GM19025 (cell line): ENCODE measurements around the gene PROSER2.

Experiments used
- ATAC-seq: cut with Tn5 transposase; IDR thresholded peaks from one replicate; pipeline ENCODE4 v1.9.1; 2021; ENCODE audit warnings: mild to moderate bottlenecking, low read depth, moderate library complexity; ENCODE audit not compliant: unreplicated experiment

Gene PROSER2

DNA sequence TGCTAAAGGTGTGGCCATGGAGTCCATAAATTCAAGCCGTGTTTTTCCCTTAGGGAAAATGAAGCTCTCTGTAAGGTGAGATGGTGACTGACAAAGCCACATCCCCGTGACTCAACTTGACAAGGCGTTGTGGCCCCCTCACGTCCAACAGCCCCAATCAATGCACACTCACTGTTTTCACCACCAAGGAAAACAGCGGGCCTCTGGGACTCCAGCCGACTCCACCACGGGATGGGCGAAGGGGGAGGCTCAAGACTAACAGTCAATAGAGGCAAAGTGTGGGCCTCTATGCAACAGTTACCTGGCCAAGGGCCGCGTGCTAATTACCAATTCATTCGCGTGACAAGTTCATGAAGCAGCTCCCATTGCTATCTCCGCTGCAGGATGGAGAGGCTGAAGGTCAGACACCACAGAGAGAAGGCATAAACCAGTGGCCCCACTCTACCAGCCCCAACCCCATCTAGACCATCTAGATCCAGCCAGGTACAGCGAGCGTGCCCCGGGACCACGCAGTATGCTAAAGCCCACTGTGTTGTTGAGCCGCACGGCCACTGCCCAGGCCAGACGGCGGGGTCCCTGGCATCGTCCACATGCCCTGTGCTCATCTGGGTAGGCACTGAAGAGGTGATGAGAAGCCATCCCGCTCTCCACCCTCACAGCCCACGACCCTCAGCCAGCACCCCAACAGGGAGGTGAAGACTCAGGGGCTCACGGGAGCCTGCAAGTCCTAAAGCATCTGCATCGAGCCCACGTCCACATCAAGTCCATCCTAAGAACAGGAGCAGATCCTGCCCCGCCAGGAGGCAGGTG is 76.1 kb downstream of the PROSER2 start:
- no peak for ATAC-seq

DNA sequence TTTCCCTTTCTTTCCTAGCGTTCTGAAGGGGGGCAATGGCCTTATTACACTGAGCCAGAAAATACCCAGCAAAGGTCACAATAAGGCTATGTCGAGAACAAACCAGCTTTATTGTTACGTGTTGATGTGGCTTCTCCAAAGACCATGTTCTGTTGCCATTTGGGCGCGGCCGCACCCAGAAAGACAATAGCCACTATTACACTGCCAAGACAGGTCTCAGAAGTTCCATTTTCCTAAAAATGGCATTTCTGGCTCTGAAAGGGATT is 77.8 kb downstream of the PROSER2 start:
- ATAC-seq = no peak

DNA sequence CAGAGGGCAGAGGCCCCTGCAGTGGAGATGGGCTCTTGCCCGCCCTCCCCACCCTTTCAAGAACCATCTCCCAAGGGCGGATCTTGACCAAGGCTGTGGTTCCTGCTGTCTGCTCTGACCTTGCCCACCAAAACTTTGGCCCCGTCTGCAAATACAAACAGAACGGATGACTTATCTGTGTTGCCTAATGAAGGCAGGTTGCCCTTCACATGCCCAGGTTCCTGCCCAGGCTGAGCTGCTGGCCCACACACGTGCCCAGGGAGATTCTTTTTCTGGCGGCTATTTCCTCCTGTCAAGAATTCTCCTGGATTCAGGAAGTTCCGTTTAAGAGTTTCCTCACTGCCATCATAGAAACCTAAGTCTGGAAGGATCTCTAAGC is 78.3 kb downstream of the PROSER2 start:
- ATAC-seq = no peak

DNA sequence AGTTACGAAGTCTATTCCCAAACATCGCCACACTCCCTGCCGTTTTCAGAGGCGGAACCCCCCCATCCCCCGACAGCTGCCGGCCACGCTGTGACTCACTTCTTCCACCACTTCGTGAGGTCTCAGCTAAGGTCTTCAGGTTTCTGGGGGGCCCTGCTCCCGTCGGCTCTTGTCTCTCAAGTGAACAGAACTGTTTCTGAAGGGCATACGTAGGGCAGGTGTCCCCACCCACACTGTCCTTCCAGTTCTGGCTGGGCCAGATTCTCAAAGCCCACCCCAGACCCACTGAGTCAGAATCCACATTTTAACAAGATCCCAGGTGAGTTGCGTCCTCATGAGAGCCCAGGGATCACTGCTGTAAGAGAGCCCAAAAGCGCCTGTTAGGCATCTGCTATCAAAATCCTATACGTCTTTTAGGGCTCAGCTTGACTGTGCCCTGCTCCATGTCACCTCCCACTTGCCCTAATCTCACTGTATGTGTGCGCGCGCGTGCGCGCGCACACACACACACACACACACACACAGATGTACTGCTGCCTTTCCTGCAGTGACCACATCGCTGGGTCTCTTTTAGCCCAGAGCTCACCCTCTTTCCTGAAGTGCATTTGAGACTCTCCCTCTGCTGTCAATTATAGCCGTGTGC is 78.8 kb downstream of the PROSER2 start:
- no peak for ATAC-seq

DNA sequence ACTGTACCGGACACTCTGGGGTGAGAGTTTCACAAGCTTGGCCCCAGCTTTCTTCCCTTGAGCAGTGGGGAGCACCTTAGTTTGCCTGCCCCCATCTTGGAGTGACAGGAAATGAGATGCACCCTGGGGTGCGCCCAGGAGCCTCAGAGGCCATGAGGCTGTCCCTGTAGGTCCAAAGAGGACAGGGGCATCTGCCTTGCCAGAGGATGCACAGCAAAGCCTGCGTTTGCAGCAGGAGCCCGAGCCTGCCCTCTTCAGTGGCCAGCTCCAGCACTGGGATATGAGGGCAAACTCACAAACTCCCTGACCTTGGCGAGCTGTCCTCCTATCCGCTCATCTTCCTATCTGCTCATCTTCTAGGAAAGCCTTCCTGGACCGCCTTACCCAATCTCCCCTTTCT is 79.5 kb downstream of the PROSER2 start:
- no peak for ATAC-seq

DNA sequence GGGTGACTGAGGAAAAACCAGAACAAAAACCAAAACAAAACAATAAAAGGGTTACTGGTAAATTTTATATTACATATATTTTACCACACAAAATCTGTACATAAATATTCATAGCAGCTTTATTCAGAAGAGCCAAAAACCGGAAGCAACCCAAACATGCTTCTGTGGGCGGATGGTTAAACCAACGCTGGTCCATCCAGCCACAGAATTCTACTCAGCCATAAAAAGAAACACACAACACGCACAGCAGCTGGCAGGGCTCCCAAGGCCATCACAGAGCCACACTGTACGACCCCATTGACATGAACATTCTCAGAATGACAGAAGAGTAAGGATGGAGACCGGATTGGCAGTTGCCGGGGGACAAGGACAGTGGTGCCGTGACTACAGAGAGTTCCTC is 83.6 kb downstream of the PROSER2 start:
- no peak for ATAC-seq

DNA sequence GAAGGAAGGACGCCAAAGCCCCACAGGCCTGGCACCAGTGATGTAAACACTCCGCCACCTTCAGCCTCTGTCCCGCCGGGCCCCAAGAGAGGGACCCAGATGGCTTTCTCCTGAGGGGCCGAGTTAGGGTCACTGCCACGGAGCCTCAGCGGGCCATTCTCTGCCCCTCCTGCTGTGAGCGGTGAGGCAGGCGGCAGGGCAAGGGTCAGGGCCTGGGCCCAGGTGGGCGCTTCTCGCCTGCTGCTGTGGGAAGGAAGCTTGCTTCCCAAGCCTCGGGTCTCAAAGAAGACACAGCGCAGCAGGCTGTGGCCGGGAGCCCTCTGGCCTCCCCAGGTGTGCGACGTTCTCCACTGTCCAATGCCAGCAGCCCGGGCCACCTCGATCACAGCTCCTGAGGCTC is 84.8 kb downstream of the PROSER2 start:
- ATAC-seq = no peak

DNA sequence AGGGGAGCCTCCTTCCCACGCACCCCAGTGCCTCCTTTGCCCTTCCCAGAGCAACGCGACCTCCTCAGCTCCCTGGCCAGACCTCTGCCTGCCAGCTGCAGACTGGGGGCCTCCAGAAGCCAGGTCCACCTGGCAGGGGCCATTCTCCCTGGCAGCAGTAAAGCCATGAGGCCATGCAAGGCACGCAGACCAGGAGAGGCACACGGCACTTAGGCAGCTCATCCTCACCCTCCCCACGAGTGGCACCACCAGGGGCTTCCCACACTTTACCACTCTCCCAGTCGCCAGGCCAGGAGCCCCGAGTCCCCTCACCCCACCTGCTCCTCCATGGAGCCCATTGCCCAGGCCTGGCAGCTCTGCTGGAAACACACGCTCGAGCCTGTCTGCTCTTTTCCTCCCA is 85.4 kb downstream of the PROSER2 start:
- no peak for ATAC-seq

DNA sequence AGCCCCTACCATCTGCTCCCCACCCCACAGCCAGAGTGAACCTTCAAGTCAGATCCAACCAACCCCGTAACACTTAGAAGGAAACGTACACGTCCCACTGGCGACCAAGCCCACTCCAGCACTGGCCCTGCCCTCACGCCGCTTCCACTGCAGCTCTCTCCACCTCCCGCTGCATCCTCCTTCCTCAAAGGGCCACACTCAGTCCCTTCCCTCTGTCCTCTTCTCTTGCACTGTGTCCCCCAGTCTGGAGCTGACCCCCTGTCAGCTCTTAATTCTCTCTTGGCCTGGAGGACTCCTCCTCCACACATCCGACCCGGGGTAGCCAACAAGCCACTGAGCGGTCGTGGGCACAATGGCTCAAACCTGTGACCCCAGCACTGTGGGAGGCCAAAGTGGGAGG is 85.8 kb downstream of the PROSER2 start:
- ATAC-seq = no peak

DNA sequence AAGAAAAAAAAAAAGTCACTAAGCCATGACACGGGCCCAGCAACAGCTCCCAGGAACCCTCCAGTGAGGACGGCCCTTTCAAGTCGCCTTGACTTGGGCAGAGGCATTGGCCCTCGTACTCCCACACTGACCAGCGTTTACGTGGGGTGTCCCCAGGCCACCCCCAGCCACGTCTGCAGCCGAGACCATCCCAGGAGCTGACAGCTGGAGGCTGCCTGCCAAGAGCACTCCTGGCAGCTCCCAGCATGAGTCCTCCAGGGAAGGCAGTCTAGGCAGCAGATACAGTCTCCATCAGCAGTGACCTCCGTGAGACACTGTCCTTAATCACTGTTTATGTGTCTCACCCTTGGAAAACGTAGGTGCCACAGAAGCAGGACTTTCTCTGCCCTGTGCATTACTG is 86.5 kb downstream of the PROSER2 start:
- no peak for ATAC-seq

DNA sequence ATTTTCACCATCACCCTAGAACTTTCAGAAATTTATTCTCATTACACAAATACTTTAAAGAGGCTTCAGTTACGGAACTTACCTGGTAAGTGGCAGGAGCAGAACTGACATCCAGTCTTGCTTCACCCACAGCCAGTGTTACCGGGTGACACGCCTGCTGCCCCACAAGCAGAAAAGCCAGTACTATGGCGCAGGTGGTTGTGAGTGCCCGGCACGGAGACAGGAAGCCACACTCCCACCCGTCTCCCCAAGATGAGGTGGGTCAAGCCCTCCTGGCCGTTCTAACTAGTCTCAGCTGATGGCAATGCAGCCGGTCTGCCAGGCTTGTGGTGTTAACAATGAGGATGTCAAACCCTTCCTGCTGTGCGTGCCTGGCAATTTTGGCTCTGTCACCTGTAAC is 86.9 kb downstream of the PROSER2 start:
- no peak for ATAC-seq

DNA sequence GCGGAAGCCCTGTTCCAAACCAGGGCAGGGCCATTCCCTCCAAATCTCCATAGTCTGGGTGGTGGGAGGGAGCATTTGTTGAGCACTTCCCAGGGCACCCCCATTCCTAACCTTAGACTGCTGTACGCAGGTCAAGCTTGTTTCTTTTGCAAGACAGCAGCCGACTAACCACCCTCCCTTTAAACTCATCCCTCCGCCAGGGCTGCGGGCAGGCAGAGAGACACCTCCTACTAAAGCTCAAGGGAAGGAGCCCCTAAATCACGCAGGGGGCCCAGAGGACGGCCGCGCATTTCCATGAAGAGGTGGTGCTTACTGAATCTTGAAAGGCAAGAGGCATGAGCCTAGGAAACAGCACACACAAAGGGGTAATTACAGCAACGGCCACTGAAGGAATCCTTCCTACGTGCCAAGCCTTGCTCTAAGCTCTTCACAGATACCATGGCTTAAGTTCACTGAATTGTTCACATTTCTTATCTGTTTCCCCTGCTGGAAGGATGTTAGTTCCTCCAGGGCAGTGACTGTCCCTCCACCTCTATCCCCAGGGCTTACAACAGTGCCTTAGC is 90.0 kb downstream of the PROSER2 start:
- no peak for ATAC-seq

DNA sequence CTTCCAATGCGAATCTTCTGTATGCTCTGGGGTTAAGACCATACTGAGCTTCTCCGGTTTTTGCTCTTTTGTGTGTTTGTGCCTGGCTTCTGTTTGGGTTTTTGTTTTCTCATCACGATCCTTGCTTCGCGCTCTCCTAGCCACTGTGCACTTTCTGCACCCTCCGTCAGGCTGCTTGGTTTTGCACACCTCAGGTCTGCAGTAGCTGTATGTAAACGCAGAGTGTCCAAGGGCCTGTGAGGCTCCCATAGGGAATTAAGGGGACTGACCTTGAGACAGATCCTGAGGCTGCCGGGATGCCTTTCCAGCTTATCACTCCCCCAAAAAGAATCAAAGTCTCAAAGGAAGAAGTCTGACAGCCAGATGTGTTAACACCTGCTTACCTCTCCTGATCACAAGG is 95.2 kb downstream of the PROSER2 start:
- ATAC-seq = no peak

DNA sequence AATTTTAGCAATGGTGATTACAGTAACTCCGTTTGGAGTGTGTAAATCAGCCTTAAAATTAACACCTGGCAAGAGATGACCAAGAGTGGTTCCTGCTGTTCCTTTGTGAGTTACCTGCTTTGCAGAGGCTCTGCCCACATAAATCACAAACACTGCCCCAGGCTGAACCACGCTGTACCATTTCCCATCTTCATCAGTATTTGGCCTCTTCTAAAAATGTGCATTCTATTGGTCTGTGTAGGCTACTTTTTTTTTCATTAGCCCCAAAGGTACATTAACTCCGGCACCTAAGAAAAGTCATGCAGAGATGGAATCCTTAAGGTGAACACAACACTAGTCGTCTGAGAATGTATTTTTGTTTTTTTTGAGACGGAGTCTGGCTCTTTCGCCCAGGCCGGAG is 96.1 kb downstream of the PROSER2 start:
- no peak for ATAC-seq
